Left forelimb (tissue), 1 donor: ENCODE data around the gene ESR2.
"Not testable (repeated sequence)": the region's sequence is repeated elsewhere in the genome, so short reads cannot be mapped to it uniquely, and the experiment has no call there.

Experiments
- DNase-seq: peaks from one replicate; pipeline ENCODE4 v3.0.0-alpha.2; 2018; ENCODE audit warnings: low spot score

ESR2 gene

DNA sequence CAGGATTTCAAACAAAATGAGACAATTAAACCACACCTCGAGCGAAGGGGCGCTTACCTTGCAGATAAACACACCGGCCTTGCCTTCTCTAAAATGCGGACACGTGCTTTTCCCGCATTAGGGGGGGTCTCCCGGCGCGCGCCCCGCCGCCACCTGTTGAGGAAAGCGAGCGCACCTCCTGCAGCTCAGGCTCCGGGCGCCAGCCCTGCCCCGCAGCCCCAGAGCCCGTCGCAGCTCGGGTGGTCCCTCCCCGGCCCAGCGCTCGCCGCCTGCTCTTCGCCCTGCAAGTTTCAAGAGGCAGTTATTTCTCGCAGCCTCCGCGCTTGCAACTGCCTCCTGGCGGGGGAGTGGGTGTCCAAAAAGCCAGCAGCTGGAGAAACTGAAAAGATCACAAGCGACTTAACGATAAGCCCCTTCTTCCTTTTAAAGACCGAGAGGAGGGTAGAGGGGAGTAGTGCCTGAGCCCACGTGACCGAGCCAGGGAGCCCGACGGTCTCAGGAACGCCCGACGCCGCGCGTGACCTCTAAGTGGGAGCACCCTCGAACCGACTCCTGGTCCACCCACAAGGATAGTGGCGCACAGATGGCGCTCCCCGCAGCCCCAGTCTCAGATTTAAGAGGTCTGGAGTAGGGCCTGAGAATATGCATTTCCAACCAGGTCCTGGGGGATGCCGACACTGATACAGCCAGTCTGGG lies at the start of gene ESR2:
Gene ESR2, minus strand, starts transcription at position 396 of the 696 bp plus-strand sequence. CDS start 11,386 bp downstream, outside the sequence.
- peak; percentile 65 for DNase-seq

DNA sequence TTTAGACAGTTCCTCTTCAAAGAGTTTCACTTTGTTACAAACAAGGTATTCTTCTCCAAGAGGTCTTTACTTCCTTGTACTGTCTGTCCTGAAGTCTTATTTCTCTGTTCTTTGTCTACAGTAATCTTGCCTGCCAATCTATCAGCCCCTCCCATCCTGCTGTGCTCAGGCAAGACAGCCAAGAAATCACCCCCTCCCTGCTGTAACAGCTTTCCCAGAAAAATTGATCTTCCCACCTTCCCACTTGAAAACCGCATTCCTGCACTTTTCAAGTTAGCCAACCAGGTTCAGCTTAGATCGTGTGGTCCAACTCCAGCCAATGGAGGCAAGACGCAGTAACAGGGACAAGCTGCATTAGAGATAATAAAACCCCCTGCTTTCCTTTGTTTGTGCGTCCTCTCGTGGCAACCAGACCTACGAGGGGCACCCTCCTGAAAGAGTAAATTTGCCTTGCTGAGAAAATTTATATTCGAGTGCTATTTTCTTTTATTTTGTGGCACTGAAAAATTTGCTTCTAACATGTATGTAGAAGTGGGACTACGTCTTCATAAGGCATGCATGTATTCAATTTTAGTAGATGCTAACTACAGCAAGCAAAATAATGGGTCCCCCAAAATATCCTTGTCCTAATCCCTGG lies 46.5 kb upstream of the ESR2 start:
- no peak for DNase-seq

GRCh38 chr14:64338616-64339316 lies 44.6 kb upstream of the ESR2 start:
- DNase-seq: peak; percentile 95

DNA sequence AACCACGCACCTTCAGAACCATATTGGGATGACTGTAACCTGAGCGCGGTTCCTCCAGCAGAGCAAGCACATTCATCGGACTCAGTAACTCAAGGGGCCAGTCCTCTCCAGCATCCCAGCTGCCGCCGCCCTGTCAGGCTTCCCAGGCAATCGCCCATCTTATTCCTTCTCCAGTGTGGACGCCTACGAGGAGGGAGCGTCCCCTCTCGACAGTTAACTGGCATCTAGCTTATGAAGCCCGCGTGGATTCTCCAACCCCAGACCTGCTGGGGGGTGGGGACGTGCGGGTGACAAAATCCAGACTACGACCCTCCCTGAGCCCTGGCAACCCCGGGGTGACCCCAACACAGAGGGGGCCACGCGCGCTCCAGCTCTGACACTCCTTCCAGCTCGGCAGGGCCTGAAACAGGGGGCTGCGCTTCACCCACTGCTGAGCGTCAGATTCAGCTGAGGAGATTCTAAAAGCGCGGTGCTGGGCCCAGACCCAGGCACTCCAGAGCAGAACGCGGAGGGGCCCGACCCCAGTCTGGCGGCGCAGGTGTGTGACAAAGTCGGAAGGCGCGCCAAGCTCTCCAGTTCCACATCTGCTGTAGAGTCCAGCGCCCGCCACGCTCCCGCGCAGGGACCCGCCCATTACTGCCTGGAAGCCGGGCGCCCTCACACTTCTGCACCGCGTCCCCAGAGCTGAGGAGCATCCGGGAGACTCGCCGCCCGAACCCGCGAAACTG lies 43.9 kb upstream of the ESR2 start:
- no peak for DNase-seq

GRCh38 chr14:64329149-64329548 lies 35.0 kb upstream of the ESR2 start:
- no peak for DNase-seq

GRCh38 chr14:64326502-64326901 lies 32.3 kb upstream of the ESR2 start:
- no peak for DNase-seq

DNA sequence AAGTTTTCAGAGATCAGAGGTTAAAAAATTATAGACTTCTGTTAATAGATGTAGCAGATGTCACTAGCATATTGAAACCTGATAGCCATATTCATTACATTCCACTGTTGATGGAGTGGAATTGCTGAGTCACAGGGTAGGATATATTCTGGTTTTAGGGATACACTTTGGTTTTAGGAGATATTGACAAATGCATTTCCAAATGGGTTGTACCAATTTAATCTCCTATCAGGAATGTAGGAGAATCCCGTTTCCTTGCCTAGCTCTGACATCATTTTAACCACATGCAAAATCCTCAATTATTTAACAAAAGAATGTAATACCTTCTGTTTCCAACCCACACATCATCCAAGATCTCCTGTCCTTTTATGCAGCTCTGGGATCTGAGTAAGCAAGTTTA lies 30.7 kb upstream of the ESR2 start:
- no peak for DNase-seq

GRCh38 chr14:64324461-64324860 lies 30.3 kb upstream of the ESR2 start:
- DNase-seq: no peak

GRCh38 chr14:64320362-64320761 lies 26.2 kb upstream of the ESR2 start:
- DNase-seq: not testable (repeated sequence)

- not testable (repeated sequence) for DNase-seq
Observed at GRCh38 chr14:64318695-64319094, 24.5 kb upstream of the ESR2 start.

- DNase-seq: no peak
Observed at GRCh38 chr14:64303471-64303917, 9.3 kb upstream of the ESR2 start.

DNA sequence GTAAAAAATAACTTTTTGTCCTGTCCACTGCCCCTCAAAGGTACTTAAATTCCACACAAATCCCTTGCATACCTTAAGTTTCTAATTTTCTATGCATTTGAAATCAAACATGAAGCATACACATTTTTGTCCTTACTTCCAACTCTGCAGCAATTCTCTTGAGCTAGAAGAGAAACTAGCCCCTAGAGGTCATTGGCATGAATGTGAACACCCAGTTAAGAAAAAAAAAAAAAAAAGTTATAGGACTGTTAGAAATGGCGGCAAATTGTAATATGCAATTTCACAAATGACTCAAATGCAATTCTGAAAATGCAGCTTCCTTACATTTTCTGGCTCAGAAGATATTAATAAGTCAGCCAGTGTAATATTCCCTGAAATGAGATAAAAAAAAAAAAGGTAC lies 4.6 kb upstream of the ESR2 start:
- DNase-seq: no peak

DNA sequence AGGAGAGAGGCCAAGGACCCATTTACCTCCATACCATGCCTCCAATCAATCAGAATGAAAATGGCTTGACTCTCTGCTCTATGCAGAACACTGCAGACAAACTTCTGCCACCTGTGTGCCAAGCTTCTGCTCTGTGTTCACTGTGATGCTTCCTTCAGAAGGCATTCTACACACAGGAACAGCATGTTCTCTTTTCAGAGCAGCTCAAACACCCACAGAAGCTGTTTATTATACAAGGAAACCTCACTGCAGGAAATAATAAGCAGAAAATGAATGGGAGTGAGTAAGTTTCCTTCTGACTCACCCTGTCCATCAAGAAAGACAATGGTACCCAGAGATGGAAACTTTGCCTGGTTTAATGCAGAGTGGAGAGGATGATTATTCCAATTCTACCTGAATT lies 2.4 kb upstream of the ESR2 start:
- no peak for DNase-seq

- DNase-seq: peak; percentile 72
Observed at GRCh38 chr14:64294672-64295413, 672 bp upstream of the ESR2 start.

- no peak for DNase-seq
Observed at GRCh38 chr14:64292197-64292596, 2.0 kb downstream of the ESR2 start.

DNA sequence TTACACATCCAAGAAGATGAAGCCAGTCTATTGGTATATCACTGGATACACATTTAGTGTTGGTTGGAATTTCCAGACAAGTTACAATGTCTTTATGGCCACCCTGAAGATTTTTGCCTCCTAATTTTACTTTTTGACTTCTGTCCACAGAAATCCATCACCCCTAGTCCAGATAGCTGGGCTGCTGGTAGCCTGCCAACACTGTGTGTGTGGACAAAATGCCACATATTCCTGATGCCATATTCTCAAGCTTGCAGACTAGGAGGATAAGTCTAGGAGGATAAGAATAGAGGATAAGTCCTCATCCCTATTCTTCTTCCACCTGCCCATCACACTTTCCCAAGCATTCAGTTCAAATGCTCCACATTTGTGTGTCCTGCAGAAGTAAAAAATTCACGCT lies 4.6 kb downstream of the ESR2 start:
- DNase-seq: no peak

- no peak for DNase-seq
Observed at GRCh38 chr14:64281805-64282204, 12.4 kb downstream of the ESR2 start.

- no peak for DNase-seq
Observed at GRCh38 chr14:64279704-64280668, 14.2 kb downstream of the ESR2 start.

DNA sequence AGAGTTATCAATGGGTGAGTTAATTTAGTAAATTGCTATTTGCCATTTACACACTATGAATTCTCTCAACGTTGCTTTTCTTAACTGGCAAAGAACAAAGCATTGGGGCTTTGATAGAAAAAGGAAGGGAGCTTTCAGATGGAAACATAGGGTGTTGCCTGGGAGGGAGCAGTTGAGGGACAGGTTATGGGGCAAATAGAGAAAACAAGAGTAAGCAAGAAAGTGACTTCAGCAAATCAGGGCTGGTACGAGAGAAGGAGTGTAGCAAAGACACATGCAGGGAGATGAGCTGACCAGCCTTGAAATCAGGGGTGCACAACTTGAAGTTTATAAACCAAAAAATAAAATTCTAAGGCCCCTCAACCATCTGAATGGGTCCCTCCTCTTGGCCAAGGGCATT lies 15.7 kb downstream of the ESR2 start:
- DNase-seq: no peak

DNA sequence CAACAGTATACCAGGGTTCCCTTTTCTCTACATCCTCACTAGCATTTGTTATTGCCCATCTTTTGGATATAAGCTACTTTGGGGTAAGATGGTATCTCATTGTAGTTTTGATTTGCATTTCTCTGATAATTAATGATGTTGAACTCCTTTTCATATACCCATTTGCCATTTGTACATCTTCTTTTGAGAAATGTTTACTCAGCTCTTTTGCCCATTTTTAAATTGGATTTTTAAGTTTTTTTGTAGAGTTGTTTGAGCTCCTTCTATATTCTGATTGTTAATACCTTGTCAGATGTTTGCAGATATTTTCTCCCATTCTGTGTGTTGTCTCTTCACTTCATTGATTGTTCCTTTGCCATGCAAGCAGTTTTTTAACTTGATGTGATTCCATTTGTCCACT lies 22.2 kb downstream of the ESR2 start:
- no peak for DNase-seq

DNA sequence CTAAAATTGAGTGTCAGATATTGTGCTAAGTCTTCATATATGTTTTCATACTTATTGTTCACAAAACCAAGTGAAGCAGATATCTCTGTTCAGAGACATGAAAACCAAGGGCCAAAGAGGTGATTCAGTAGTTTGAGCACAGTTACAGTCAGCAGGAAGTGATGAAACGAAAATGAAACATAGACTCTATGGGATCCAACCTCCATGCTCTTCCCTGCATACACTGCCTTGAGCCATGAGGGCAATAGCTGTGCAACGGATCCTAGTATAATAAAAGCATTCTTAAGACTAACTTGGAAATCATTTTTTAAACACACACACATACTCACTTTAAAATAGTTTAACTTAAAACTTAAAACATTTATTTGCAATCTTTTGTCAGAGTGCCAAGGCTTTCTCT lies 27.9 kb downstream of the ESR2 start:
- no peak for DNase-seq
